Measurements from ENCODE around the gene ALDH18A1.
A peak's percentile ranks its signal among the peaks of the same experiment; 100 is the strongest.
"Not testable (repeated sequence)": the region's sequence is repeated elsewhere in the genome, so short reads cannot be mapped to it uniquely, and the experiment has no call there.

The ALDH18A1 gene

GRCh38 chr10:95648138-95648537, 8.4 kb downstream of the ALDH18A1 start:
- DNase-seq = no peak

GRCh38 chr10:95646160-95646559, 10.4 kb downstream of the ALDH18A1 start:
- DNase-seq = no peak

- DNase-seq = no peak
Measured at GRCh38 chr10:95644901-95645300, 11.6 kb downstream of the ALDH18A1 start.

- DNase-seq = no peak
Measured at GRCh38 chr10:95640891-95641315, 15.6 kb downstream of the ALDH18A1 start.

- no peak for DNase-seq
Measured at GRCh38 chr10:95637911-95638310, 18.6 kb downstream of the ALDH18A1 start.

- DNase-seq = no peak
Measured at GRCh38 chr10:95637140-95637539, 19.4 kb downstream of the ALDH18A1 start.

- no peak for DNase-seq
Measured at GRCh38 chr10:95635319-95635733, 21.2 kb downstream of the ALDH18A1 start.

GRCh38 chr10:95628786-95629185, 27.7 kb downstream of the ALDH18A1 start:
- no peak for DNase-seq

- no peak for DNase-seq
Measured at GRCh38 chr10:95626500-95626899, 30.0 kb downstream of the ALDH18A1 start.

- DNase-seq = not testable (repeated sequence)
Measured at GRCh38 chr10:95620415-95620814, 36.1 kb downstream of the ALDH18A1 start.

GRCh38 chr10:95618101-95618500, 38.4 kb downstream of the ALDH18A1 start:
- no peak for DNase-seq

GRCh38 chr10:95616446-95616845, 40.1 kb downstream of the ALDH18A1 start:
- no peak for DNase-seq

GRCh38 chr10:95613330-95613729, 43.2 kb downstream of the ALDH18A1 start:
- no peak for DNase-seq

GRCh38 chr10:95610727-95611126, 45.8 kb downstream of the ALDH18A1 start:
- no peak for DNase-seq

GRCh38 chr10:95606922-95607321, 49.6 kb downstream of the ALDH18A1 start:
- DNase-seq = no peak

GRCh38 chr10:95605163-95605562, 51.3 kb downstream of the ALDH18A1 start:
- DNase-seq = no peak

GRCh38 chr10:95604630-95605029, 51.9 kb downstream of the ALDH18A1 start:
- no peak for DNase-seq

GRCh38 chr10:95602382-95602781, 54.1 kb downstream of the ALDH18A1 start:
- DNase-seq = no peak

GRCh38 chr10:95601116-95601719, 55.3 kb downstream of the ALDH18A1 start:
- peak; percentile 21 for DNase-seq

GRCh38 chr10:95600158-95600557, 56.4 kb downstream of the ALDH18A1 start:
- DNase-seq = no peak

- DNase-seq = no peak
Measured at GRCh38 chr10:95597788-95598187, 58.7 kb downstream of the ALDH18A1 start.

GRCh38 chr10:95588025-95588424, 68.5 kb downstream of the ALDH18A1 start:
- DNase-seq = no peak

- no peak for DNase-seq
Measured at GRCh38 chr10:95579835-95580535, 76.5 kb downstream of the ALDH18A1 start.

- DNase-seq = no peak
Measured at GRCh38 chr10:95579292-95579691, 77.2 kb downstream of the ALDH18A1 start.

GRCh38 chr10:95578619-95579018, 77.9 kb downstream of the ALDH18A1 start:
- no peak for DNase-seq

Data from central memory CD4-positive, alpha-beta T cell (primary cell).